ENCODE results near the gene XRCC5. TPM values are rescaled to one million over a fixed set of nuclear protein-coding genes. Genes with fewer than 3 reads are reported as not detected.

Gene XRCC5
- total RNA-seq, 1 experiment from 2014 or later = 618 TPM

DNA sequence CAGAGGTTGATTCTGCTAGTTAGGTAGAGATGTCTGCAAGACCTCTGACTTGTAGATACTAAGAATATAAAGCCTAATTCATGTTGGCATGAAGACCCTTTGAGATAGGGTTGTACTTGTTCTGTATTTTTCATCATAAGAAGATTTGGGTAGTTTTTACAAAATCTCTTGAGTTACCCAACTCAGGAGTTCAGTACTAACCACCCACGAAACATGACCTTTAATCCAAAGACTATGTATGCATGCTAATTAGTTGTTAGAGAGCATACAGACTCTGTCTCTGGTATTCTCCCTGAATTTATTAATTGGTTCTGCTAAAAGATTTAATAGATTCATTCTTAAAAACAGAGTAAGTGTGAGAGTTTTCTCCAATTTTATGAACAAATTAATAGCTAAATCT is 44.5 kb upstream of the XRCC5 start:
- Mint-ChIP-seq H3K9me3 (no peaks in the 10 kb centered on the region), H3K27me3 (ENCODE audit: low read depth) (no peaks in the 10 kb centered on the region), H3K27ac (no peak overlapping the region), H3K4me1 (peaks cover 3 to 11% of the 10 kb centered on the region in 2 experiments), H3K4me3 (no peak overlapping the region), H3K36me3 (ENCODE audit: insufficient read depth in 1 of 3, low read depth in 3 of 3) (peaks cover 0 to 25% (median 13%) of the 10 kb centered on the region in 3 experiments; a peak in 5 of 7 replicates)
- no peak for DNase-seq
- H4K91ac ChIP-seq (ENCODE audit: insufficient read length, low read depth, low read length) = no peak overlapping the region
- no peaks in the 10 kb centered on the region for H3K79me2 ChIP-seq (ENCODE audit: insufficient read depth, low read length)
- H2AFZ ChIP-seq (ENCODE audit: low read length) = no peak overlapping the region
- no peaks in the 10 kb centered on the region for H3K23me2 ChIP-seq (ENCODE audit: insufficient read length, low read depth, low read length, poor library complexity, severe bottlenecking)
- H3K9me3 ChIP-seq (ENCODE audit: control insufficient read depth, low read depth, low read length) = no peaks in the 10 kb centered on the region
- no peaks in the 10 kb centered on the region for H3K27me3 ChIP-seq (ENCODE audit: insufficient read depth, low read length)
- no peak overlapping the region for H3K56ac ChIP-seq (ENCODE audit: insufficient read length, low read depth, low read length)
- no peak overlapping the region for H3K4me2 ChIP-seq (ENCODE audit: insufficient read depth, insufficient read length, low read length)
- no peak overlapping the region for H3K4ac ChIP-seq (ENCODE audit: low read depth, low read length)
- H4K8ac ChIP-seq (replicated peaks; ENCODE audit: insufficient read length, low read depth, low read length) = no peak overlapping the region
- TF ChIP-seq, protein P1, sequence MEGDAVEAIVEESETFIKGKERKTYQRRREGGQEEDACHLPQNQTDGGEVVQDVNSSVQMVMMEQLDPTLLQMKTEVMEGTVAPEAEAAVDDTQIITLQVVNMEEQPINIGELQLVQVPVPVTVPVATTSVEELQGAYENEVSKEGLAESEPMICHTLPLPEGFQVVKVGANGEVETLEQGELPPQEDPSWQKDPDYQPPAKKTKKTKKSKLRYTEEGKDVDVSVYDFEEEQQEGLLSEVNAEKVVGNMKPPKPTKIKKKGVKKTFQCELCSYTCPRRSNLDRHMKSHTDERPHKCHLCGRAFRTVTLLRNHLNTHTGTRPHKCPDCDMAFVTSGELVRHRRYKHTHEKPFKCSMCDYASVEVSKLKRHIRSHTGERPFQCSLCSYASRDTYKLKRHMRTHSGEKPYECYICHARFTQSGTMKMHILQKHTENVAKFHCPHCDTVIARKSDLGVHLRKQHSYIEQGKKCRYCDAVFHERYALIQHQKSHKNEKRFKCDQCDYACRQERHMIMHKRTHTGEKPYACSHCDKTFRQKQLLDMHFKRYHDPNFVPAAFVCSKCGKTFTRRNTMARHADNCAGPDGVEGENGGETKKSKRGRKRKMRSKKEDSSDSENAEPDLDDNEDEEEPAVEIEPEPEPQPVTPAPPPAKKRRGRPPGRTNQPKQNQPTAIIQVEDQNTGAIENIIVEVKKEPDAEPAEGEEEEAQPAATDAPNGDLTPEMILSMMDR (conservative IDR thresholded peaks at IDR 0.05) = no peak
- H3K18ac ChIP-seq (ENCODE audit: insufficient read length, low read depth, low read length) = no peak overlapping the region
- H2BK5ac ChIP-seq (ENCODE audit: insufficient read length, low read length) = no peak overlapping the region
- H3K79me1 ChIP-seq (ENCODE audit: insufficient read depth, low read depth, low read length, poor library complexity, severe bottlenecking) = no peaks in the 10 kb centered on the region
- H3K23ac ChIP-seq (ENCODE audit: insufficient read length, low read depth, low read length) = no peak overlapping the region
- H2BK12ac ChIP-seq (ENCODE audit: insufficient read length, low read depth, low read length) = no peak overlapping the region
- H4K20me1 ChIP-seq (ENCODE audit: control insufficient read depth, insufficient read depth, insufficient read length) = no peaks in the 10 kb centered on the region
- H2BK15ac ChIP-seq (ENCODE audit: low read depth, low read length) = no peak overlapping the region
- H3K14ac ChIP-seq (ENCODE audit: insufficient read depth, low read length) = no peak overlapping the region
- WGBS (ENCODE audit: extremely low coverage, insufficient read length, low lambda C conversion rate) = no CpG with 5 or more reads among the region's 1 CpG
- H3K4me1 ChIP-seq (ENCODE audit: insufficient read depth, low read length) = no peaks in the 10 kb centered on the region
- no peak overlapping the region for H2BK20ac ChIP-seq (ENCODE audit: low read depth, low read length, poor library complexity, severe bottlenecking)
- no peak overlapping the region for H3T11ph ChIP-seq (ENCODE audit: low read length)
- no peak overlapping the region for H2AK5ac ChIP-seq (ENCODE audit: insufficient read length, low read length)
- no peak overlapping the region for H2BK120ac ChIP-seq (ENCODE audit: low read depth, low read length, poor library complexity, severe bottlenecking)
- no peak overlapping the region for H3K27ac ChIP-seq (ENCODE audit: insufficient read length, low read depth, low read length)
- H3K9ac ChIP-seq (ENCODE audit: extremely low read depth, insufficient read length, low read length) = no peak overlapping the region
- no peak overlapping the region for H4K5ac ChIP-seq (ENCODE audit: insufficient read length, low read depth, low read length)
